IPS-18a (cell line): ENCODE measurements around the gene SYT13.
"Not testable (repeated sequence)": the region's sequence is repeated elsewhere in the genome, so short reads cannot be mapped to it uniquely, and the experiment has no call there.

Source experiments
- H3K27ac ChIP-seq: one replicate; pipeline ENCODE4 v1.5.1; 2013; ENCODE audit warnings: low read length
- H3K27me3 ChIP-seq: one replicate; pipeline ENCODE4 v1.6.1; 2013; ENCODE audit warnings: mild to moderate bottlenecking, low read length; ENCODE audit not compliant: control insufficient read depth, insufficient read depth
- H3K36me3 ChIP-seq: one replicate; pipeline ENCODE4 v1.6.1; 2013; ENCODE audit warnings: low read depth, low read length; ENCODE audit not compliant: control insufficient read depth
- H3K4me1 ChIP-seq: one replicate; pipeline ENCODE4 v1.6.1; 2013; ENCODE audit warnings: low read depth, low read length; ENCODE audit not compliant: control insufficient read depth
- H3K4me3 ChIP-seq: one replicate; pipeline ENCODE4 v1.5.1; 2013; ENCODE audit warnings: low read length
- H3K9ac ChIP-seq: one replicate; pipeline ENCODE4 v1.6.1; 2013; ENCODE audit warnings: mild to moderate bottlenecking, low read length, moderate library complexity
- H3K9me3 ChIP-seq: one replicate; pipeline ENCODE4 v1.6.1; 2013; ENCODE audit warnings: low read depth, low read length; ENCODE audit not compliant: control insufficient read depth

The SYT13 gene

GRCh38 chr11:45304992-45305335, 18.8 kb upstream of the SYT13 start:
- Histone ChIP-seq H3K36me3 (no peaks in the 10 kb centered on the region), H3K9me3 (no peaks in the 10 kb centered on the region), H3K27me3 (no peaks in the 10 kb centered on the region), H3K27ac (no peak overlapping the region), H3K4me3 (no peak overlapping the region), H3K9ac (no peak overlapping the region), H3K4me1 (no peaks in the 10 kb centered on the region)

GRCh38 chr11:45304111-45304991, 18.2 kb upstream of the SYT13 start:
- H3K27me3 ChIP-seq = no peaks in the 10 kb centered on the region
- H3K4me1 ChIP-seq = no peaks in the 10 kb centered on the region
- no peak overlapping the region for H3K27ac ChIP-seq
- no peaks in the 10 kb centered on the region for H3K36me3 ChIP-seq
- no peak overlapping the region for H3K9ac ChIP-seq
- no peaks in the 10 kb centered on the region for H3K9me3 ChIP-seq
- no peak overlapping the region for H3K4me3 ChIP-seq

GRCh38 chr11:45303316-45303715, 17.2 kb upstream of the SYT13 start:
- Histone ChIP-seq H3K27me3 (no peaks in the 10 kb centered on the region), H3K27ac (no peak overlapping the region), H3K4me3 (no peak overlapping the region), H3K9ac (no peak overlapping the region), H3K9me3 (no peaks in the 10 kb centered on the region), H3K4me1 (no peaks in the 10 kb centered on the region), H3K36me3 (no peaks in the 10 kb centered on the region)

- H3K9ac ChIP-seq = no peak overlapping the region
- H3K4me1 ChIP-seq = no peaks in the 10 kb centered on the region
- no peaks in the 10 kb centered on the region for H3K27me3 ChIP-seq
- H3K4me3 ChIP-seq = no peak overlapping the region
- no peaks in the 10 kb centered on the region for H3K9me3 ChIP-seq
- no peak overlapping the region for H3K27ac ChIP-seq
- H3K36me3 ChIP-seq = no peaks in the 10 kb centered on the region
Observed at GRCh38 chr11:45301537-45302246, 15.6 kb upstream of the SYT13 start.

GRCh38 chr11:45300715-45301114, 14.6 kb upstream of the SYT13 start:
- no peak overlapping the region for H3K9ac ChIP-seq
- H3K9me3 ChIP-seq = no peaks in the 10 kb centered on the region
- H3K4me3 ChIP-seq = no peak overlapping the region
- no peaks in the 10 kb centered on the region for H3K36me3 ChIP-seq
- no peak overlapping the region for H3K27ac ChIP-seq
- no peaks in the 10 kb centered on the region for H3K27me3 ChIP-seq
- H3K4me1 ChIP-seq = no peaks in the 10 kb centered on the region

- H3K9ac ChIP-seq = no peak overlapping the region
- no peaks in the 10 kb centered on the region for H3K4me1 ChIP-seq
- no peaks in the 10 kb centered on the region for H3K36me3 ChIP-seq
- no peaks in the 10 kb centered on the region for H3K9me3 ChIP-seq
- no peak overlapping the region for H3K4me3 ChIP-seq
- no peaks in the 10 kb centered on the region for H3K27me3 ChIP-seq
- H3K27ac ChIP-seq = no peak overlapping the region
Observed at GRCh38 chr11:45298718-45299117, 12.6 kb upstream of the SYT13 start.

GRCh38 chr11:45296075-45296474, 9.9 kb upstream of the SYT13 start:
- no peaks in the 10 kb centered on the region for H3K4me1 ChIP-seq
- H3K9ac ChIP-seq = no peak overlapping the region
- no peaks in the 10 kb centered on the region for H3K36me3 ChIP-seq
- H3K9me3 ChIP-seq = no peaks in the 10 kb centered on the region
- H3K27me3 ChIP-seq = no peaks in the 10 kb centered on the region
- no peak overlapping the region for H3K4me3 ChIP-seq
- no peak overlapping the region for H3K27ac ChIP-seq

GRCh38 chr11:45294499-45294898, 8.4 kb upstream of the SYT13 start:
- Histone ChIP-seq H3K9me3 (no peaks in the 10 kb centered on the region), H3K4me1 (no peaks in the 10 kb centered on the region), H3K27ac (no peak overlapping the region), H3K4me3 (no peak overlapping the region), H3K36me3 (no peaks in the 10 kb centered on the region), H3K27me3 (no peaks in the 10 kb centered on the region), H3K9ac (no peak overlapping the region)

- not testable (repeated sequence) for H3K27me3 ChIP-seq
Observed at GRCh38 chr11:45293566-45294192, 7.5 kb upstream of the SYT13 start.

GRCh38 chr11:45290586-45290985, 4.4 kb upstream of the SYT13 start:
- no peaks in the 10 kb centered on the region for H3K36me3 ChIP-seq
- H3K27me3 ChIP-seq = peaks cover 8% of the 10 kb centered on the region
- H3K9ac ChIP-seq = no peak overlapping the region
- peaks cover 3% of the 10 kb centered on the region for H3K4me1 ChIP-seq
- no peak overlapping the region for H3K4me3 ChIP-seq
- H3K9me3 ChIP-seq = no peaks in the 10 kb centered on the region
- H3K27ac ChIP-seq = no peak overlapping the region

More at GRCh38 chr11:45293566-45294192, 7.5 kb upstream of the SYT13 start:
- H3K9me3 ChIP-seq, H3K36me3 ChIP-seq, H3K9ac ChIP-seq, H3K4me3 ChIP-seq, H3K4me1 ChIP-seq, H3K27ac ChIP-seq: not testable (repeated sequence)

GRCh38 chr11:45289369-45289768, 3.2 kb upstream of the SYT13 start:
- H3K36me3 ChIP-seq = no peaks in the 10 kb centered on the region
- H3K9ac ChIP-seq = no peak overlapping the region
- H3K27me3 ChIP-seq = peaks cover 21% of the 10 kb centered on the region
- no peak overlapping the region for H3K4me3 ChIP-seq
- H3K9me3 ChIP-seq = no peaks in the 10 kb centered on the region
- peaks cover 3% of the 10 kb centered on the region for H3K4me1 ChIP-seq
- no peak overlapping the region for H3K27ac ChIP-seq
